Activated T-helper 2 cell treated with anti-CD3 and anti-CD28 coated beads, Interferon-gamma antibody, Interleukin-2, Interleukin-4, amounts not matched to agents 10 μg/mL and 5 μg/mL and 100 μg/mL, durations not matched to agents 14 hours and 24 hours and 36 hours (primary cell): ENCODE measurements around the gene PLET1. TPM values are rescaled to one million over a fixed set of nuclear protein-coding genes. Genes with fewer than 3 reads are reported as not detected.

Experiments
- DNase-seq: peaks from one replicate; pipeline ENCODE4 v3.0.0; 2021; ENCODE audit warnings: low spot score
- H3K27ac Mint-ChIP-seq: one replicate; pipeline ENCODE4 v1.8.0; 2021; ENCODE audit warnings: mixed read lengths
- H3K27me3 Mint-ChIP-seq: one replicate; pipeline ENCODE4 v1.8.0; 2021; ENCODE audit warnings: low read depth, mixed read lengths
- H3K36me3 Mint-ChIP-seq: one replicate; pipeline ENCODE4 v1.8.0; 2021; ENCODE audit warnings: low read depth, mixed read lengths
- H3K4me1 Mint-ChIP-seq: one replicate; pipeline ENCODE4 v1.8.0; 2021; ENCODE audit warnings: low read depth, mixed read lengths
- H3K4me3 Mint-ChIP-seq: one replicate; pipeline ENCODE4 v1.8.0; 2021; ENCODE audit warnings: low read depth, mild to moderate bottlenecking, moderate library complexity, mixed read lengths
- H3K9me3 Mint-ChIP-seq: one replicate; pipeline ENCODE4 v1.8.0; 2021; ENCODE audit warnings: mixed read lengths
- intact Hi-C: fragments of 100-400 bp; cut with micrococcal nuclease; formaldehyde crosslinking; loops from one replicate; pipeline ENCODE4 v1.15.1; 2023
- total RNA-seq: library from RNA; stranded (reverse); gene quantifications from 2 replicates; pipeline ENCODE4 v1.2.3, GENCODE V29; 2022

PLET1 gene
- total RNA-seq, 1 donor from 2014 or later: not detected

DNA sequence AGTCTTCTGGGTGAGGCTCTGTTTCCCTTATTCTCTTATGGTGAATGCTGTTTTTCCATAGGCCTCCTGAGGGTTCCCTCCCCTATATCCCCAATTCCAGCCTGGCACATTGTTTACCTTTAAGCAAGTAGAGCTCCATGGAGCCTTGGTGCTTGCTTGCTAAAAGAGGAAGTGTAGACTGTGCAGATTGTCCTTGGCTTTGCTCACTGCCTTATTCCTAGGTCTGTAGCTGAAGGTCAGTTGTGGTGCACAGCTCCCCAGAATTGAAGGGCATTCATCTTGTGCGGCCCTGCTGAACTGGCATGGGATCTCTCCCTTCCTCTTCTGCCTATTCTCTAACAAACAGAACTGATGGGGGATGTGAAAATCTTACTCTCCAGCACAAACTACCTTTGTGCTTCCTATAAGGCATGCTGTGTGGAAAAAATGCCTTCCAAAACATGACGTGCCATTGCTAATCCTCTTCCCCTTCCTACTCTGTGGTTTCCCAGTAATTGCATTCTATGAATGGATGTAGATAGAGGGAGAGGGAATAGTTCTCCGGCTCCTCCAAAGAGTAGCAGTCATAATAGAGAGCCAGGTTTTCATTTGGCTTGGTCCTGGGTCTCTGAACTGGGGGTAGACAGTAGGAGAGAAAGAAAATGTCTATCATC is 34.2 kb upstream of the PLET1 start:
- peaks cover 32% of the 10 kb centered on the region for H3K4me1 Mint-ChIP-seq

DNA sequence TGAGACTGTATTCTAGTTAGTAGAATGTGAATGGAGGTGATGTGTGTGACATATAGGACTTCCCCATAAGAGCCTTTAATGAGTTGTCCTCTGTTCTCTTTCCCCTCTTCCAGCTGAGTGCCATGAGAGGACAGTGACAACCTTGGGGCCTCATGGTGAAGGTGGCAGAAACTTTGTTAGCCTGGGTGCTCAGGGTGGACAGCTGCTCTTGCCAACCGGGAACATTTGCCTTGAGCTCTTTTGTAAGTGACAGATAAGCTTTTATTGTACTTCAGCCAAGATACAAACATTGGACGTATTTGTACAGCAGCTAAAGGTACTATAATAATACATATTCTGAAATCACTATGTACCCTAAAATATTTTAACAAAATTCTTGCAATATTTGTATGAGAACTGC is 33.0 kb upstream of the PLET1 start:
- intact Hi-C loops: loop anchor here (5.0 kb wide), 1 partner anchor 994 kb away; no protein-coding TSS in a partner anchor
- H3K9me3 Mint-ChIP-seq: no peaks in the 10 kb centered on the region
- peaks cover 14% of the 10 kb centered on the region for H3K27me3 Mint-ChIP-seq
- H3K36me3 Mint-ChIP-seq: peaks cover 4% of the 10 kb centered on the region
- DNase-seq: no peak
- H3K27ac Mint-ChIP-seq: no peak overlapping the region
- no peak overlapping the region for H3K4me3 Mint-ChIP-seq
- H3K4me1 Mint-ChIP-seq: peaks cover 37% of the 10 kb centered on the region

More for the DNA sequence above, 34.2 kb upstream of the PLET1 start:
- Mint-ChIP-seq H3K9me3 (no peaks in the 10 kb centered on the region), H3K4me3 (no peak overlapping the region), H3K27ac (no peak overlapping the region), H3K27me3 (peaks cover 14% of the 10 kb centered on the region), H3K36me3 (peaks cover 4% of the 10 kb centered on the region)
- no peak for DNase-seq
- intact Hi-C loops: loop anchor here (5.0 kb wide), 1 partner anchor 992 kb away; no protein-coding TSS in a partner anchor

DNA sequence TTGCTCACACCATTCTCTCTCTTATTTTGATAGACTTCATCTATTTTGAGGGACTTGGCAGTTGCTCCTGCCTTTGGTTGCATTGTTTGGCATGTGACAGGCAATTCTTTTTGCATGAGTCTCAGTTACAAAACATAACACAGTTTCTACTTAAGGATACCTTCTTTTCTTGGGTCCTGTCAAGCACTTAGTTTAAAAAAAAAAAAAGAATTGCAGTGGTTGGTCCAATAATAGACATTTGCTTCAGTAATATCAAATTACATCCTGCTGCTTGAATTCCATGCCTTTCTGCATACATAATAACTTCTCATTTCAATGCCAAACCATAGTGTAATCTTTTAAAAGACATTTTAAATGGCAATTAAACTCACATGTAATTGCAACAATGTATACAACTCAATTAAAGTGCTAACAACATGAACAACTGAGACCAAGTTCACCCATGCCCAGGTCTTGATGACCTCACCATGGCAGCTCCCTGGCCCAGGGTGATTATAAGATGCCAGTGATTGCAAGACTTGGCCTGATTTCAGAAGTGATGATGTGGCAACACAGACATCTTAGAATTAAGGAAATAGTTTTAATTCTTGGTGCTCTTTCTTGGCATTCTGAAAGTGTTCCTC is 32.2 kb upstream of the PLET1 start:
- H3K36me3 Mint-ChIP-seq: peaks cover 4% of the 10 kb centered on the region
- no peak overlapping the region for H3K4me3 Mint-ChIP-seq
- intact Hi-C loops: loop anchor here (5.0 kb wide), 1 partner anchor 994 kb away; no protein-coding TSS in a partner anchor
- no peak overlapping the region for H3K27ac Mint-ChIP-seq
- DNase-seq: no peak
- H3K4me1 Mint-ChIP-seq: peaks cover 34% of the 10 kb centered on the region
- no peaks in the 10 kb centered on the region for H3K9me3 Mint-ChIP-seq
- peaks cover 19% of the 10 kb centered on the region for H3K27me3 Mint-ChIP-seq

DNA sequence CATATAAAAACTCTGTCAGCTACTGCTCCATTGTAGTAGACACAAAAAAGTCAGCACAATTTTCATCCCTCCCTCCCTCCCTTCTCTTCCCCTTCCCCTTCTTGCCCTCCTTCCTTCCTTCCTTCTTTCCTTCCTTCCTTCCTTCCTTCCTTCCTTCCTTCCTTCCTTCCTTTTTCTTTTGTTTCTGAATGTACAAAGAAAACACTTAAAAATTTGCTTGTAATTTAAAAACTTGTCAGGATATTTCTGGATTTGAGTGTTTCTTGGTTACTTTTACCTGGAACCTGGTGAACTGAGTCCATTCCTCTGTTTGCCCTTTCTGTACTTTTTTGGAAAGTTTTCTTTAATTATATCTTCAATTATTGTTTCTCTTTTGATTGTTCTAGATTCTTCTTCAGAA is 31.5 kb upstream of the PLET1 start:
- Mint-ChIP-seq H3K9me3 (no peaks in the 10 kb centered on the region), H3K4me1 (peaks cover 27% of the 10 kb centered on the region), H3K4me3 (no peak overlapping the region), H3K27me3 (peaks cover 19% of the 10 kb centered on the region), H3K36me3 (peaks cover 4% of the 10 kb centered on the region), H3K27ac (no peak overlapping the region)
- intact Hi-C loops: loop anchor here (5.0 kb wide), 1 partner anchor 995 kb away; no protein-coding TSS in a partner anchor
- DNase-seq: no peak

DNA sequence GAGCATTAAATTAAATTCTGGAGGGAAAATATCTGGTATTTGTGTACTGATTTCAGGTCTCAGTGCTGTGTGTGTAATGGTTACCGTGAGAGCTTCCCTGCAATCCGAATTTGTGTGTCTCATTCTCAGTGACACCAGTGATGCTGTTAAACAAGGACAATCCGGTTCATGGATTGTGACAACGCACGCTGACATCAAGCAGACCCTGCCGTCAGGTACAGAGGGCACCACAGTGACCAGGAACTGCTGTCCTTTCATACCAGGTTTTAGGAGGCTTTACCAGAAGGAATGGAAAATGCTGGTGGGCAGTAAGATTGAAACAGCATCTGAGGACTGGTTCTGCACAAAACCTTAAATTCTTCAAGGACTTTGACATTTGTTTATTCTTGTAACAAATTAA is 30.5 kb upstream of the PLET1 start:
- Mint-ChIP-seq H3K4me1 (peaks cover 20% of the 10 kb centered on the region), H3K27ac (no peak overlapping the region), H3K9me3 (no peaks in the 10 kb centered on the region), H3K4me3 (no peak overlapping the region), H3K36me3 (peaks cover 4% of the 10 kb centered on the region), H3K27me3 (peaks cover 19% of the 10 kb centered on the region)
- no peak for DNase-seq
- intact Hi-C loops: loop anchor here (5.0 kb wide), 1 partner anchor 996 kb away; no protein-coding TSS in a partner anchor

DNA sequence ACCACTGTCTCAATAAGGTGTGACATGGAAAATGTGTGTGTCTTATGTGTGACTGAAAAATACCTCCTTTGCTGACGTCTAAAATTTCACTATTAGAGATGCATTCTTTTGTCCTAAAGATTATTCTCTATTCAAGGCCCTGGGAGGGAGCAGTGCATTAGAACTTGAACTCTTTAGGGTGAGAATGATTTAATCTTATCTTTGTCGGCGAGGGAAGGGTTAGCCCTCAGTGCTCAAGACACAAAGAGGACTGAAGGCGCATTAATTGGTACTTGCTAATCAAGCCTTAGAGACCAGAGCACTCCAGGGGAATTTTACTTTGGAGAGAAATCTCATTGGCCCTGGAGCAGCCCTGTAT is 29.8 kb upstream of the PLET1 start:
- Mint-ChIP-seq H3K4me3 (peak overlapping the region; percentile 54), H3K4me1 (peaks cover 20% of the 10 kb centered on the region), H3K9me3 (no peaks in the 10 kb centered on the region), H3K36me3 (peaks cover 4% of the 10 kb centered on the region), H3K27me3 (peaks cover 19% of the 10 kb centered on the region), H3K27ac (no peak overlapping the region)
- intact Hi-C loops: loop anchor here (5.0 kb wide), 1 partner anchor 997 kb away; no protein-coding TSS in a partner anchor
- no peak for DNase-seq

DNA sequence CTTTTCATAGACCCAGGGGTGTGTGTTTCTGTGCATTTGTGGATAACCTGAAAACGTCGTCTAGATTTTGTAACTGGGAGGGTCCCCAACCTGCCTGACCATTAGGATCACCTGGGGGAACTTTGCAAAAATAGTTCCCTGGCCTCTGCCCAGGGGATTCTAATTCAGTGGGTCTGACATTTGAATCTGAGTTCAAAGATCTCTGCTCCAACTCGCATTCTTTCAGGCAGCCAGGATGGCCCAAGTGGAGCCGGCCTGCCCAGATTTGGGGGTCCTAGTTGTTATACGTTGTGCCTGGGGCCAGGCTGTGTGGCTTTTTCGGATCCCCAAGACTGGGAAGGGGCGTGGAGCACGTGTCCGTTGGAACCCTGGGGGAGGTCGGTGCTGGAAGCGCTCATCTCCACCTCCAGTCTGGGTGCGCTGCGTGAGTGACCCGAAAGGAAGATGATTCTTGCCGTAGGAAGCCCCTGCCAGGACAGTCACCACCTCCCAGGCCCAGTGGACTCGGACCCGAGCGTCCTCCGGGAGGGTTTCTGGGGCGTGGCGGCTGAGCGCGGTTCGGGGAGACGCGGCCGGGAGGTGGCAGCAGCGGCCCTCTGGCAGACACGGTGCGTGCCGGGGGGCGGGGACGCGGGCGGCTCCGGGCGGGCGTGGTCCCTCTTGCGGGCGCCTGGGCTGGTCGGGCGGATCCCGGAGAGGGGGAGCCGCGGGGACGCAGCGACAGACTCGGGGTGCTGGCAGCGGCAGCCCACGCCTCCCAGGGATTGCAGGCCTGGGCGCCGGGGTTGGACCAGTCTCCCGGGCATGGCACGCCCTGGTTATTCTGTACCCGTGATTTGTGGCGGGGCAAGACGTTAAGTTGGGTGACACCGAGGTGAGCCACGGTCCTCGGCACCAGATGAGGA is 29.2 kb upstream of the PLET1 start:
- H3K27ac Mint-ChIP-seq: no peak overlapping the region
- intact Hi-C loops: loop anchor here (1.0 to 10.0 kb wide), 3 partner anchors 265 to 997 kb away; partner anchors contain the start of gene DIXDC1
- H3K4me3 Mint-ChIP-seq: peak overlapping the region; percentile 70

DNA sequence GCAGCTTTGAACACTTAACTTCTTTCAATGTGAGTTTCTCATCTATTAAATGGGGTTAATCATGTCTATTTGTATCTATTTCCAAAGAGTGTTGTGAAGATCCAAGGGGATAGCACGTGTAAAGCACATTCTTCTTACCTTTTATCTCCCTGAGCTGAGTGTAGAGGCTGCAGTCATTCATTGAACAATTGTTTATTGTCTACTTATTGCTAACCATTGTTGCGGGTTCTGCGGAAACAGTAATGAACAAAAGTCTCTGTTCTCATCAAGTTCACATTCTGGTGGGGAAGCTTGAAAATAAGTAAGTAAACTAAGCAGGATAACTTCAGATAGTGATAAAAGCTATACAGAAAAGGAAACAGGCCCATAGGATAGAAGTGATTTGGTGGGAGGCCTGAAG is 27.4 kb upstream of the PLET1 start:
- Mint-ChIP-seq H3K4me1 (peaks cover 16% of the 10 kb centered on the region), H3K4me3 (no peak overlapping the region), H3K27ac (no peak overlapping the region)

More for the DNA sequence above, 29.2 kb upstream of the PLET1 start:
- H3K4me1 Mint-ChIP-seq: peaks cover 20% of the 10 kb centered on the region
- peak; percentile 83 for DNase-seq
- no peaks in the 10 kb centered on the region for H3K9me3 Mint-ChIP-seq
- peaks cover 19% of the 10 kb centered on the region for H3K27me3 Mint-ChIP-seq
- H3K36me3 Mint-ChIP-seq: peaks cover 4% of the 10 kb centered on the region

DNA sequence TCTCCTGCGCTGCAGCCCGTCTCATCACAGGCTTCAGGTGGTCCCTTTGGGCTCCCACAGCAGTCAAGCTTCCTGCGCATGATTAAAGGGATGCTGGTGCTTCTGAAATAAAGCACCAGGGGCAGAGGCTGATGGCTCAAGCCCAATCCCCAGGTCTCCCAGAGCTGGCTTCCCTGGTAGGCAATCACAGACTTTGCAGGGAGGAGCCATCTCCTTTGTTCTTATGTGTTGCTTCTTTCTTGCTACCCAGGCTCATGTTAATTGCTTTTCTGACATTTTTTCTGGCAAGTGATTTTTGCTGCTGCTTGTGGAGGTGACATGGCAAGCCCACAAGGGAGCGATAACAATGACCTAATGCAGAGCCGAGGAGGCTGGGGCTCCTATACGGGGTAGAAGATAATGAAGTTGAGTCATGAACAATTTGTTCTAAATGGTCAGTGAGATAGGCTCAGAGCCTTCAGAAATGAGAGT is 25.2 kb upstream of the PLET1 start:
- intact Hi-C loops: loop anchor here (10.0 kb wide), 1 partner anchor 351 kb away; the partner anchor contains the start of gene DIXDC1
- DNase-seq: no peak
- no peaks in the 10 kb centered on the region for H3K9me3 Mint-ChIP-seq
- no peak overlapping the region for H3K4me3 Mint-ChIP-seq
- H3K27ac Mint-ChIP-seq: no peak overlapping the region
- H3K4me1 Mint-ChIP-seq: peaks cover 20% of the 10 kb centered on the region
- H3K27me3 Mint-ChIP-seq: peaks cover 9% of the 10 kb centered on the region
- no peaks in the 10 kb centered on the region for H3K36me3 Mint-ChIP-seq

More for the DNA sequence above, 27.4 kb upstream of the PLET1 start:
- Mint-ChIP-seq H3K9me3 (no peaks in the 10 kb centered on the region), H3K36me3 (peaks cover 4% of the 10 kb centered on the region), H3K27me3 (peaks cover 19% of the 10 kb centered on the region)
- intact Hi-C loops: loop anchor here (10.0 kb wide), 1 partner anchor 353 kb away; the partner anchor contains the start of gene DIXDC1
- no peak for DNase-seq

DNA sequence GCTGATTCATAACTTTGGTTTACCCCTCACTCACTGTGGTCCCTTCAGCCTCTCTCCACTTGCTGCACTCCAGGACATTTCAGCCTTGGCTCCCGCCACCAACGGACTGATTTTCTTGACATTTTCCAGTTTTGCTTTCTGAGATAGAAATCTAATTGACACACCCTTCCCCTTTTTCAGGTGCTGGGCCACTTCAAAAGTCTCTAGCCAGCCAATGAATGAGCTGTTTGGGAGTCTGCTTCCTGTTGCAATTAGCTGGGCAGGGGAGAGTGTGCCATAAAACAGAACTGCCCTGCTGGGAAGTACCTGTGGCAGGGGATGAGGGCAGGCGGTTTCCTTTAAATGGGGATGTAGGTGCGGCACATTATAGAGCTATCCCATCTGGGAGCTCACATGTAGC is 21.1 kb upstream of the PLET1 start:
- Mint-ChIP-seq H3K27ac (no peak overlapping the region), H3K27me3 (no peaks in the 10 kb centered on the region), H3K4me3 (peak overlapping the region; percentile 13), H3K36me3 (no peaks in the 10 kb centered on the region), H3K9me3 (no peaks in the 10 kb centered on the region), H3K4me1 (peaks cover 23% of the 10 kb centered on the region)
- DNase-seq: no peak
- intact Hi-C loops: loop anchor here (10.0 kb wide), 1 partner anchor 347 kb away; the partner anchor contains the start of gene DIXDC1

DNA sequence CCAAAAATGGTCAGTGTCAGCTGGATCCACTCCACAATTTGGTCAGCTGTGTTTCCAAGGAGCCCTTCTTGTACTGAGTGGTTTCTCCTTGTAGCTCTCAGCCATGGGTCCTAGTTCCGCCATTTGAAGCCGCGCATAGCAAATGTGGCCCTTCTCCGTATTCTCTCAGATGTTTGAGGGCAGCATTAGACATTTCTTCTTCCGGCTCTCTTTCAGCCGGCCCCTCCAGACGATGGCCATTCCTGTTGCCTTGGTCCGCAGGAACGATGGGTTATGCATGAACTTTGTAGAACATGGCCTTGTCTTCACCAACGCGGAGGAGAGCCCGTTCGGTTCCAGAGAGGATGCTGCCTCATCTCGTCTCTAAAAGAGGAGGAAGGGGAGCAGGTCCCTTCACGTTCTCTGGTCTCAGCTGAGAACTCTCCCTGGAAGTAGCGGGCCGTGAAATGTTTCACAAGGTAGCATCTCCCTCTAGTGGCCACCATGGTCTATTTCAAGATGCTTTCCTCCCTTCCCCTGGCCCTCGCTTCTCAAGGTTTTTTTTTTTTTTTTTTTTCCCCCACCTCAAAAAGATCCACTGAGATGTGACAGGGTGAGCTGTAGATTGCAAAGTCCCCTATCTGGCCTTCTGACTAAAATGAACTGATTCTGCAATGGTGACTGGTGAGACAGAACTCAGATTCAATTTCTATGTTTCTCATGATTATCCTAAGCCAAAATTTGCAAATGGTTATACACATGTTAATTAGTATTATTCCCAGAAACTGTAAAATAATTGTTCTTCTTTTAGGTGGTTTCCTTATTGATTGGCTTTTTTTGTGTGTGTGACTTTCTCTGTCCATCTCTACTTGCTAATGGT is 19.8 kb upstream of the PLET1 start:
- intact Hi-C loops: loop anchor here (1.0 to 10.0 kb wide), 3 partner anchors 61 to 346 kb away; partner anchors contain the start of gene DIXDC1
- Mint-ChIP-seq H3K36me3 (no peaks in the 10 kb centered on the region), H3K4me1 (peaks cover 25% of the 10 kb centered on the region), H3K27ac (peak overlapping the region; percentile 59), H3K9me3 (no peaks in the 10 kb centered on the region), H3K27me3 (no peaks in the 10 kb centered on the region), H3K4me3 (peak overlapping the region; percentile 85)
- peak; percentile 60 for DNase-seq
